Ectodermal cell (in vitro differentiated cells): ENCODE measurements around the gene PHF14.

Source experiments
- H3K27ac ChIP-seq: 2 replicates; pipeline ENCODE4 v1.7.0; 2013; ENCODE audit warnings: mild to moderate bottlenecking, low read depth, low read length; ENCODE audit not compliant: insufficient read depth, poor library complexity, severe bottlenecking
- H3K27me3 ChIP-seq: 2 replicates; pipeline ENCODE4 v1.7.0; 2013; ENCODE audit warnings: mild to moderate bottlenecking, low read length; ENCODE audit not compliant: insufficient read depth, control insufficient read depth, poor library complexity, severe bottlenecking
- H3K36me3 ChIP-seq: one replicate; pipeline ENCODE4 v1.7.0; 2013; ENCODE audit warnings: low read length; ENCODE audit not compliant: control insufficient read depth, insufficient read depth
- H3K4me1 ChIP-seq: one replicate; pipeline ENCODE4 v1.7.0; 2013; ENCODE audit warnings: low read length; ENCODE audit not compliant: control insufficient read depth, insufficient read depth
- H3K4me3 ChIP-seq: 2 replicates; pipeline ENCODE4 v1.7.0; 2013; ENCODE audit warnings: low read depth, low read length, control low read depth; ENCODE audit not compliant: insufficient read depth
- H3K9me3 ChIP-seq: 2 replicates; pipeline ENCODE4 v1.7.0; 2013; ENCODE audit warnings: mild to moderate bottlenecking, low read length, moderate library complexity; ENCODE audit not compliant: control insufficient read depth
- WGBS, 2 experiments: methylation state at CpG; one replicate each; pipeline ENCODE4 v1.1.7; 2013; ENCODE audit warnings: missing lambda C conversion rate in 2 of 2; 5-methylcytosine and 5-hydroxymethylcytosine counted together

The PHF14 gene

GRCh38 chr7:11130012-11130411 lies 156.3 kb downstream of the PHF14 start:
- Histone ChIP-seq H3K4me3 (no peak overlapping the region), H3K27ac (no peak overlapping the region), H3K9me3 (no peaks in the 10 kb centered on the region), H3K36me3 (no peaks in the 10 kb centered on the region), H3K4me1 (no peaks in the 10 kb centered on the region), H3K27me3 (no peaks in the 10 kb centered on the region)
- 90 to 95% methylated on average over 4 of the region's 4 CpGs for WGBS, 2 experiments

DNA sequence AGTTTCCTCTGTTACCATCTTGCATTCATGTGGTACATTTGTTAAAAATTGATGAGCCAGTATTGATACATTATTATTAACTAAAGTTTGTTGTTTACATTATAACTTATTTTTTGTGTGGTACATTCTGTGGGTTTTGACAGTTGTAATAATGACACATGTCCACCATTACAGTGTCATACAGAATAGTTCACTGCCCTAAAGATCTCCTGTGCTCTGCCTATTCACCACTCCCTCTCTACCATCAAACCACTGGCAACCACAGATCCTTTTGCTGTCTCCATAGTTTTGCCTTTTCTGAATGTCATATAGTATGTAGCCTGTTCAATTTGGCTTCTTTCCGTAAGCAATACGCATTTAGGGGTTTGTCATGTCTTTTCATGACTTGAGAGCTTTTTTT lies 156.9 kb downstream of the PHF14 start:
- Histone ChIP-seq H3K9me3 (no peaks in the 10 kb centered on the region), H3K4me1 (no peaks in the 10 kb centered on the region), H3K27ac (no peak overlapping the region), H3K4me3 (no peak overlapping the region), H3K27me3 (no peaks in the 10 kb centered on the region), H3K36me3 (no peaks in the 10 kb centered on the region)
- whole genome bisulfite sequencing, 2 experiments, result 93 to 94% methylated on average over 2 of the region's 2 CpGs

DNA sequence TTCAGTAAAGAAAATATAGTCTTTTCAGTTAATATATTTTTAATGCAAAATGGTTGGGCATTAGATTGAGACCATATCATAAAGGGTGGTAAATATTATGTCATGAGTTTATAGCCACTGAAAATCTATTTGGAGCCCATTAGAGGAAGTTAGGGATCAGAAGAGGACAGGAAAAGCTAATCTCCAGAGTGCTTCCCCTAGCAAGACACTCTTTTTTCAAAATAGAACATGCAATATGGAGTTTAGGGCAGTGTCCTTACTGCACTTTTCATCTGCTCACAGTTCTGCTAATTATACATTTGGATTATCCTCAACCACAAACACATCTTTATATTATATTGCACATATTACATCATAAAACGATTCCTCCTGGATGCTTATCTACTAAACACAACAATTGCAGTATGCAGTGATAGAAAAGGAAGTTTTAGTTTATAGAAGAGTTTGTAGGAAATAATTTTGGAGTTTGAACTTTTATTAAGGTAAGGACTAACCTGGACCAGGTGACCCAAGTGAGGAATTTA lies 159.8 kb downstream of the PHF14 start:
- WGBS, 2 experiments, result no CpG with 5 or more reads among the region's 1 CpG
- Histone ChIP-seq H3K4me1 (no peaks in the 10 kb centered on the region), H3K27me3 (no peaks in the 10 kb centered on the region), H3K9me3 (no peaks in the 10 kb centered on the region), H3K4me3 (no peak overlapping the region), H3K27ac (no peak overlapping the region), H3K36me3 (no peaks in the 10 kb centered on the region)

- 97 to 100% methylated on average over 1 to 3 of the region's 3 CpGs for WGBS, 2 experiments
These were observed 161.9 kb downstream of the PHF14 start for GRCh38 chr7:11135573-11135972.

DNA sequence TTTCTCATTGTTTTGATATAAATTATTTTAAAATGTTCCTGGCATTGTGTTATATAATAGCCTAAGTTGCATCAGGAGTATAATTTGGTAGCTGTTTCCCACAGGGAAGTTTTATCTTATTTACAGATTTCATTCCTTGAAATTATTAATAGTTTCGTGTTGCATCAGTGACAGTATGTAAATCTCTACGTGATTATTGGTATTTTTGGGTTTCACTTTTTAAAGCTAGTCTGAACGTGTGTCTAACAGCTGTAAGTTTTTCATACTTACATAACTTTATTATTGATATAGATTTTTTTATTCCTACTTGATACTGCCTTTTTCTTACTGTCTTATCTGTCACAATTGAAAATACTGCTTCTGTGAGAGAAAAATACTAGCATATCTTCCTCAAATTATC lies 167.9 kb downstream of the PHF14 start:
- Histone ChIP-seq H3K4me3 (no peak overlapping the region), H3K27me3 (no peaks in the 10 kb centered on the region), H3K9me3 (no peaks in the 10 kb centered on the region), H3K27ac (no peak overlapping the region), H3K36me3 (no peaks in the 10 kb centered on the region), H3K4me1 (no peaks in the 10 kb centered on the region)
- 87% methylated on average over 2 of the region's 3 CpGs; no CpG with 5 or more reads in 1 of the 2 experiments for WGBS, 2 experiments

More at GRCh38 chr7:11135573-11135972, 161.9 kb downstream of the PHF14 start:
- no peak overlapping the region for H3K27ac ChIP-seq
- H3K4me3 ChIP-seq, result no peak overlapping the region
- no peaks in the 10 kb centered on the region for H3K27me3 ChIP-seq
- H3K4me1 ChIP-seq, result no peaks in the 10 kb centered on the region
- no peaks in the 10 kb centered on the region for H3K36me3 ChIP-seq
- no peaks in the 10 kb centered on the region for H3K9me3 ChIP-seq

DNA sequence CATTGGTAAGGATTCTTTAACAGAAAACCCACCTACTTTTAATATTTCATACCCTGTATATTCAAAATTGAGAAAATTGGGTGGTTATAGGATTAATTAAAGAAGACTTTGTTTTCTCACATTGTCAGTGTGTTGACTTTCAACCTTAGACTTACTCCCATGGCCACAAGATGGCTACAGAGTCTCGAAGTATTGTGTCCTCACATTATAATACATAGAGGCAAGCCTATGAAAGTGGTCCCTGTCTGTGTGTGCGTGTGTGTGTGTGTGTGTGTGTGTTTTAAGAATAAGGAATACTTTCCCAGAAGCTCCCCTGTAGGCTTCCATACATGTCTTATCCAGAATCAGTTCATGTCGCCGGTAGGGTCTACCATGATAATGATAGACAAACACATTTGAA lies 180.0 kb downstream of the PHF14 start:
- no peaks in the 10 kb centered on the region for H3K9me3 ChIP-seq

DNA sequence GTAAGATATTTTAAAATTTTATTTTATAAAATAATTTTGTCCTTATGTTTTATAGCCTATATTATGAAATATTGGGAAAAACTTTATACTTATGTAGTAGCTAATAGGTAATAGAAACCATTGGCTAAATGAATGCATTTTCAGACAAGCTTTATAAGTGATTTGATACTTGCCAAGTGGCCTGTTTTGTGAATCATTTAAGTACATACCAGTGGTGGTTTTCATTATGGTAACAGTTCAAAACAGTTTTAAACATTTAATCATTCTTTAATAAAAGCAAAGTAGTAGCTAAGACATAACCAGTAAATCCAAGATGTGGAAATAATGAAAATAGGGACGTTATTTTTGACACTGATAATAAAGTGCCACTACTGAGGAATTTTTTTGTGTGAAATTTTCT lies 182.2 kb downstream of the PHF14 start:
- Histone ChIP-seq H3K4me3 (no peak overlapping the region), H3K9me3 (no peaks in the 10 kb centered on the region), H3K4me1 (no peaks in the 10 kb centered on the region), H3K27ac (no peak overlapping the region), H3K36me3 (no peaks in the 10 kb centered on the region), H3K27me3 (no peaks in the 10 kb centered on the region)
- 80% methylated on average over 1 of the region's 1 CpG; no CpG with 5 or more reads in 1 of the 2 experiments for WGBS, 2 experiments

More for the DNA sequence above, 180.0 kb downstream of the PHF14 start:
- H3K27me3 ChIP-seq, result no peaks in the 10 kb centered on the region
- no peak overlapping the region for H3K27ac ChIP-seq
- no peaks in the 10 kb centered on the region for H3K4me1 ChIP-seq
- 93 to 94% methylated on average over 3 to 4 of the region's 4 CpGs for whole genome bisulfite sequencing, 2 experiments
- no peaks in the 10 kb centered on the region for H3K36me3 ChIP-seq
- no peak overlapping the region for H3K4me3 ChIP-seq

- Histone ChIP-seq H3K27me3 (no peaks in the 10 kb centered on the region), H3K36me3 (no peaks in the 10 kb centered on the region), H3K4me1 (no peaks in the 10 kb centered on the region), H3K9me3 (no peaks in the 10 kb centered on the region), H3K4me3 (no peak overlapping the region), H3K27ac (no peak overlapping the region)
- no CpG with 5 or more reads among the region's 1 CpG for WGBS, 2 experiments
These were observed 187.8 kb downstream of the PHF14 start for GRCh38 chr7:11161499-11161898.

DNA sequence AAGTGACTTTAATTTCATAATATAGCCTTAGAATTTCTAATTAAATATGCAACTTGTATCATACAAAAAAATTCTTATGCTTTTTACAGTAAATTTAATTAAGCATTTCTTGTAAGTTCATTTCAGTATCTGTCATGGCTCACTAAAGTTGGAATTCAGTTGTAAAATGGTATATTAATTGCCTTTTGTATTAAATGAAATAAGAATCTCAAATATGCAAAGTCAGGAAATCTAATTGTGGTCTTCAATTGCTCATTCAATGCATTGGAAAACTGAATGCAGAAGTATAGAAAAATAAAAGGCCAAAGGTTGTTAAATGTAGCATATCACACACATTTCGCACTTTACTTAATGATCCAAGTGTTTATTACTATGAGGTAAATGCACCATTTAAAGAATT lies 189.5 kb downstream of the PHF14 start:
- Histone ChIP-seq H3K4me3 (no peak overlapping the region), H3K9me3 (no peaks in the 10 kb centered on the region), H3K27me3 (no peaks in the 10 kb centered on the region), H3K36me3 (no peaks in the 10 kb centered on the region), H3K27ac (no peak overlapping the region), H3K4me1 (no peaks in the 10 kb centered on the region)
- 100% methylated on average over 1 of the region's 1 CpG; no CpG with 5 or more reads in 1 of the 2 experiments for WGBS, 2 experiments

DNA sequence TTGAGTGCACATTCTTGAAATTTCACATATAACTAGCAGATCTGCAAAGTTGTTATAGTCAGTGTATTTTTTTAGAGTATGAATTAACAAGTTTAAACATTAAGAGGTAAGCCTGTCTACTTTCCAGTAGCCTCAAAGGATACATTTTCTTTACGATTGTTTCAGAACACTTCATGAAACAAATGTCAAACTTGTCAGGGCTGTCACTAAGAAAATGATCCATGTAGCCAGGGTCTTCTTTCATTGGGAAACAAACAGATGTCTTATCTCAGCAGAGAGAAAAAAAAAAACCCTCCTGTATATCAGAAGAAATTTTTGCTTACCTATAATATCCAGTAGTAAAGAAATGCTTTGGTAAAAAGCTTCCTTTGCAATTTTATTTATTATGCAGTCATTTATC lies 192.4 kb downstream of the PHF14 start:
- H3K27me3 ChIP-seq, result no peaks in the 10 kb centered on the region
- H3K36me3 ChIP-seq, result no peaks in the 10 kb centered on the region
- 95 to 100% methylated on average over 1 of the region's 1 CpG for WGBS, 2 experiments
- no peak overlapping the region for H3K4me3 ChIP-seq
- no peaks in the 10 kb centered on the region for H3K9me3 ChIP-seq
- H3K27ac ChIP-seq, result no peak overlapping the region
- H3K4me1 ChIP-seq, result no peaks in the 10 kb centered on the region

GRCh38 chr7:11168650-11169170 lies 195.0 kb downstream of the PHF14 start:
- 100% methylated on average over 1 of the region's 1 CpG for WGBS, 2 experiments

More at GRCh38 chr7:11168650-11169170, 195.0 kb downstream of the PHF14 start:
- no peaks in the 10 kb centered on the region for H3K4me1 ChIP-seq
- H3K9me3 ChIP-seq, result no peaks in the 10 kb centered on the region
- H3K4me3 ChIP-seq, result no peak overlapping the region
- no peaks in the 10 kb centered on the region for H3K36me3 ChIP-seq
- H3K27ac ChIP-seq, result no peak overlapping the region
- no peaks in the 10 kb centered on the region for H3K27me3 ChIP-seq
